Measurements from ENCODE around the gene SPRR2G.
"Not testable (repeated sequence)": the region's sequence is repeated elsewhere in the genome, so short reads cannot be mapped to it uniquely, and the experiment has no call there.

Gene SPRR2G

DNA sequence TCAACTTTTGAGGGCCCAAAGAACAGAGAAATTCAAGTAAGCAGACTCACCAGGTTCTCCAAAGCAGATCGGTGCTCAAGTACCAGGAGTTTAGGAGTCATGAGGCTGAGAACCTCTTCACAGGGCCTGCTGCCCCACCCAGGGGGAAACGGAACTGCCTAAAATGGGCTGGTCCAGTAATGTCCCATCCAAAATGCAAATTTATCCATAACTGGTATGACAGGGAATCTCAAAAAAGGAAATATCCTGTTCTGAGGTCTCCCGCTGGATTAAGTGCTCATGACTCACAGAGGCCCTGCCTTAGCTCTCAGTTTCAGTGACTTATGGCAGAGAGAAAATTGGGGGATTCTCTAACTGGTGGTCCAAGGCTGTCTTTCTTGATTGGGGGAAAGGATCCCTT, 9.3 kb downstream of the SPRR2G start:
- Histone ChIP-seq H3K36me3 (ENCODE audit: control insufficient read depth, insufficient read depth, low read length) (no peaks in the 10 kb centered on the region), H3K9me3 (ENCODE audit: control insufficient read depth, insufficient read depth, low read length) (no peaks in the 10 kb centered on the region), H3K9ac (ENCODE audit: low read depth, low read length) (no peak overlapping the region), H3K27me3 (ENCODE audit: control insufficient read depth, insufficient read depth, low read length) (no peaks in the 10 kb centered on the region), H3K4me1 (ENCODE audit: control insufficient read depth, insufficient read depth, low read length) (no peaks in the 10 kb centered on the region), H3K4me3 (ENCODE audit: low read depth, low read length) (no peak overlapping the region)

DNA sequence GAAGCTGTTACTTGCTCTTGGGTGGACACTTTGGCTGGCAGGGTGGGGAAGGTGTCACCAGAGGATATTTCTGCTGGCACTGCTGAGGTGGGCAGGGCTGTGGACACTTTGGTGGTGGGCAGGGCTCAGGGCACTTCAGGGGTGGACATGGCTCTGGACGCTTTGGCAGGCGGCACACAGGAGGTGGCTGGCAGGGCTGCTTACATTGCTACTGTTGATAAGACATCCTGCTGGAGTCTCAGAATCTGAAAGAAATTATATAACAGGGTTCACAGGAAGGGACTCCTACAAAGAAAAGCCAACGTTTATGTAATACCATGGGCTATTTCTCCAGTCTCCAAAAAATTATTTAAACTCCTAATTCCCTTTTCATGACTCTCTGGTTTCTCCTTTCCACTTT, 10.2 kb downstream of the SPRR2G start:
- no peak overlapping the region for H3K9ac ChIP-seq (ENCODE audit: low read depth, low read length)
- H3K36me3 ChIP-seq (ENCODE audit: control insufficient read depth, insufficient read depth, low read length), result no peaks in the 10 kb centered on the region
- H3K4me3 ChIP-seq (ENCODE audit: low read depth, low read length), result no peak overlapping the region
- H3K9me3 ChIP-seq (ENCODE audit: control insufficient read depth, insufficient read depth, low read length), result no peaks in the 10 kb centered on the region
- H3K27me3 ChIP-seq (ENCODE audit: control insufficient read depth, insufficient read depth, low read length), result no peaks in the 10 kb centered on the region
- H3K4me1 ChIP-seq (ENCODE audit: control insufficient read depth, insufficient read depth, low read length), result no peaks in the 10 kb centered on the region

DNA sequence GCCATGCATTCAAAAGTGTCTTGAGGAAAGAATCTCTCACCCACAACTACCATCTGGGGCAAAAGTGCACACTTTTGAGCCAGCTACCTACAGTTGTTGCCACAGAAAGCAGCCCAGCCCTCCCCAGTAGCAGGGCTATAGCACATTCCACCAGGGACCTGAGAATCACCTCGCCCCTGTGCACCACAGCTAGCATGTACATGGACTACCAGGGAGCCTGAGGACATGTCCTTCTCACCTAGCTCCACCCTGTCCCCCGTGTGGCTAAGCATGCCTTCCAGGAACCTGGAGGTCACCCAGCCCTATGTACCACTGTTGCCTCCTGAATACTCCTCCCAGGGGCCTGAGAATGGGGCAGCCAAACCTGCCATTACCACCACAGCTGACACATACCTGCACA, 16.9 kb downstream of the SPRR2G start:
- Histone ChIP-seq H3K4me3 (ENCODE audit: low read depth, low read length) (no peak overlapping the region), H3K4me1 (ENCODE audit: control insufficient read depth, insufficient read depth, low read length) (no peaks in the 10 kb centered on the region), H3K36me3 (ENCODE audit: control insufficient read depth, insufficient read depth, low read length) (no peaks in the 10 kb centered on the region), H3K27me3 (ENCODE audit: control insufficient read depth, insufficient read depth, low read length) (no peaks in the 10 kb centered on the region), H3K9ac (ENCODE audit: low read depth, low read length) (no peak overlapping the region), H3K9me3 (ENCODE audit: control insufficient read depth, insufficient read depth, low read length) (no peaks in the 10 kb centered on the region)

DNA sequence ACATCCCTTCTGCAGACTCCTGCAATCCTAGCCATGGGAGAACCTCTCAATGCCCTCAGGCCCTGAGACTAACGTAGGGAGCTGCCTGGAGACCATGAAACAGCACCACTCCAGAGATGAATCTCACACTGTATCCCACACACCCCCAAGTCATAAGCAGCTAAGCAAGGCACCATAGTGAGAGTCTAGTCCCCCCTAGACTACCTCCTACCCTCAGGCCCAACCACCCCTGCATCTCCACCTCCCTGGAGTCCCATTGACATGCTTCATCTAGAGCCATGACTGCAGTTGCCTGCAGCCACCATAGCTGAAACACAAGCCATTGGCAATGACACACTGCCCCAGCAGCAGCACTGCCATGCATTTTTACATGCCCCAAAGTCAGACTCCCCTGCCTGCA, 17.4 kb downstream of the SPRR2G start:
- no peaks in the 10 kb centered on the region for H3K4me1 ChIP-seq (ENCODE audit: control insufficient read depth, insufficient read depth, low read length)
- H3K9ac ChIP-seq (ENCODE audit: low read depth, low read length), result no peak overlapping the region
- no peaks in the 10 kb centered on the region for H3K36me3 ChIP-seq (ENCODE audit: control insufficient read depth, insufficient read depth, low read length)
- H3K27me3 ChIP-seq (ENCODE audit: control insufficient read depth, insufficient read depth, low read length), result no peaks in the 10 kb centered on the region
- H3K9me3 ChIP-seq (ENCODE audit: control insufficient read depth, insufficient read depth, low read length), result no peaks in the 10 kb centered on the region
- no peak overlapping the region for H3K4me3 ChIP-seq (ENCODE audit: low read depth, low read length)

DNA sequence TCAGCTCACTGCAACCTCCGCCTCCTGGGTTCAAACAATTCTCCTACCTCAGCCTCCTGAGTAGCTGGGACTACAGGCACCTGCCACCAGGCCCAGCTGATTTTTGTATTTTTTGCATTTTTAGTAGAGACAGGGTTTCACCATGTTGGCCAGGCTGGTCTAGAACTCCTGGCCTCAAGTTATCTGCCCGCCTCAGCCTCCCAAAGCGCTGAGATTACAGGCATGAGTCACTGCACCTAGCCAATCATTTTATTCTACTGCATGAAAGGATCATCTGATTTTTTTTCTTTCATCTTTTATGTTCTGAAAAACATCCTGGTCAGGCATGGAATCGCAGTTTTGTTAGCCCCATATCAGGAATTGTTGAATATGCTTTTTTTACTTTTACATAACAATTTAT, 22.0 kb downstream of the SPRR2G start:
- H3K9ac ChIP-seq (ENCODE audit: low read depth, low read length); H3K4me3 ChIP-seq (ENCODE audit: low read depth, low read length); H3K27me3 ChIP-seq (ENCODE audit: control insufficient read depth, insufficient read depth, low read length); H3K9me3 ChIP-seq (ENCODE audit: control insufficient read depth, insufficient read depth, low read length); H3K4me1 ChIP-seq (ENCODE audit: control insufficient read depth, insufficient read depth, low read length); H3K36me3 ChIP-seq (ENCODE audit: control insufficient read depth, insufficient read depth, low read length): not testable (repeated sequence)

DNA sequence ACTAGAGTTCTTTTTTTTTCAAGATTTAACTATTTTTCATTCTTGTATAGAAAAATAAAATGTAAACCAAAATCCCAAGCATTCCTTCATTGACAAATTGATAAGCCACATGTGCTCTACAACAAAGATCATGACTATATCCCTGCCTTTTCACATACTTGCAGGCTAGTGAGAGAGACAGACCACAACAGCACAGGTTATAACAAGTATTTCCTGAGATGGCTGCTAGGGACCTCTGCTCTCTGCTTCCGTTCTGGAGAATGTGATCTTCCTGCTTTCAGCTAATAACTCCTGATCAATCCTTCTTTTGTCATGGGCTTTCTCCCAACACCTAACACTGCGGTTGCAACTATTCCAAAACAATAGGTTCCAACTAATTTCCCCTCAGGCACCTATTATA, 23.4 kb downstream of the SPRR2G start:
- Histone ChIP-seq H3K9me3 (ENCODE audit: control insufficient read depth, insufficient read depth, low read length) (no peaks in the 10 kb centered on the region), H3K36me3 (ENCODE audit: control insufficient read depth, insufficient read depth, low read length) (no peaks in the 10 kb centered on the region), H3K4me3 (ENCODE audit: low read depth, low read length) (no peak overlapping the region), H3K27me3 (ENCODE audit: control insufficient read depth, insufficient read depth, low read length) (no peaks in the 10 kb centered on the region), H3K9ac (ENCODE audit: low read depth, low read length) (no peak overlapping the region), H3K4me1 (ENCODE audit: control insufficient read depth, insufficient read depth, low read length) (peaks cover 3% of the 10 kb centered on the region)

DNA sequence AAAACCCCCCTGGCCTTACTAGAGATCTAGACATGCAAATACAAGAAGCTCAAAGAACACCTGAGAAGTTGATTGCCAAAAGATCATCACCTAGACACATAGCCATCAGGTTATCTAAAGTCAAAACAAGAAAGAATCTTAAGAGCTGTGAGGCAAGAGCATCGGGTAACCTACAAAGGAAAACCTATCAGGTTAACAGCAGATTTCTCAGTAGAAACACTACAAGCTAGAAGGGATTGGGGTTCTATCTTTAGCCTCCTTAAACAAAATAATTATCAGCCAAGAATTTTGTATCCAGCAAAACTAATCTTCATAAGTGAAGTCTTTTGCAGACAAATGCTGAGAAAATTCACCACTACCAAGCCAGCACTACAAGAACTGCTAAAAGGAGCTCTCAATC, 25.2 kb downstream of the SPRR2G start:
- Histone ChIP-seq H3K9ac (ENCODE audit: low read depth, low read length) (no peak overlapping the region), H3K4me1 (ENCODE audit: control insufficient read depth, insufficient read depth, low read length) (peaks cover 3% of the 10 kb centered on the region), H3K9me3 (ENCODE audit: control insufficient read depth, insufficient read depth, low read length) (no peaks in the 10 kb centered on the region), H3K27me3 (ENCODE audit: control insufficient read depth, insufficient read depth, low read length) (no peaks in the 10 kb centered on the region), H3K36me3 (ENCODE audit: control insufficient read depth, insufficient read depth, low read length) (no peaks in the 10 kb centered on the region), H3K4me3 (ENCODE audit: low read depth, low read length) (no peak overlapping the region)

DNA sequence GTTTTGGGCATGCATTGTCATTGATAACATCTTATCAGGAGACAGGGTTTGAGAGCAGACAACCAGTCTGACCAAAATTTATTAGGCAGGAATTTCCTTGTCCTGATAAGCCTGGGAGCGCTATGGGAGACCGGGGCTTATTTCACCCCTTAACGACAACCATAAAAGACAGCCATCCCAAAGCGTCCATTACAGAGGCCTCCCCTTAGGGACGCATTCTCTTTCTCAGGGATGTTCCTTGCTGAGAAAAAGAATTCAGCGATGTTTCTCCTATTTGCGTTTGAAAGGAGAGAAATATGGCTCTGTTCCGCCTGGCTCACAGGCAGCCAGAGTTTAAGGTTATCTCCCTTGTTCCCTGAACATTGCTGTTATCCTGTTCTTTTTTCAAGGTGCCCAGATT, 26.9 kb downstream of the SPRR2G start:
- not testable (repeated sequence) for H3K4me3 ChIP-seq (ENCODE audit: low read depth, low read length)

DNA sequence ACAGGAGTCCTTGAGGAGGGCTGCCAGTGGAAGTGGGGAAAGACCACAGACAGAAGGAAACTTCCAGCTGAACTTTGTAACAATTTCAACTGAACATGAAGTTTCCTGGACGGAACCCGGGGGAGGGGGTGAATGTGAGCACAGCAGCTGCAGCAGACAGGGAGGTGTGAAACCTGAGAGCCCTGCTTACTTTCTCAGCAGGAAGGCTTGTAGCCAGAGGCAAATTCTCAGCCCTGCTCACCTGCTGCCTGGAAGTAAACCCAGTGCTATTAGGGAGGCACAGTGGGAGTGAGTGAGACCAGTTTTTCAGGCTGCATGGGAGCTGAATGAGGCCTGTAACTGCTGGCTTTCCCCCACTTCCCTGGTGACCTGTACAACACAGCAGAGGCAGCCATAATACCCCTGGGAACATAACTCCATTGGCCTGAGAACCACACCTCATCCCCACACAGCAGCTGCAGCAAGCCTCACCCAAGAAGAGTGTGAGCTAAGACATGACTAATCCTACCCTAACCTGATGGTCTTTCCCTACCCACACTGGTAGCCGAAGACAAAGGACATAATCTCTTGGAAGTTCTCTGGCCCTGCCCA, 27.8 kb downstream of the SPRR2G start:
- Histone ChIP-seq H3K36me3 (ENCODE audit: control insufficient read depth, insufficient read depth, low read length) (no peaks in the 10 kb centered on the region), H3K27me3 (ENCODE audit: control insufficient read depth, insufficient read depth, low read length) (no peaks in the 10 kb centered on the region), H3K9ac (ENCODE audit: low read depth, low read length) (no peak overlapping the region), H3K9me3 (ENCODE audit: control insufficient read depth, insufficient read depth, low read length) (no peaks in the 10 kb centered on the region), H3K4me3 (ENCODE audit: low read depth, low read length) (peak overlapping the region; percentile 4), H3K4me1 (ENCODE audit: control insufficient read depth, insufficient read depth, low read length) (peaks cover 3% of the 10 kb centered on the region)

More for the DNA sequence above, 26.9 kb downstream of the SPRR2G start:
- H3K4me1 ChIP-seq (ENCODE audit: control insufficient read depth, insufficient read depth, low read length); H3K9ac ChIP-seq (ENCODE audit: low read depth, low read length); H3K36me3 ChIP-seq (ENCODE audit: control insufficient read depth, insufficient read depth, low read length); H3K9me3 ChIP-seq (ENCODE audit: control insufficient read depth, insufficient read depth, low read length); H3K27me3 ChIP-seq (ENCODE audit: control insufficient read depth, insufficient read depth, low read length): not testable (repeated sequence)

DNA sequence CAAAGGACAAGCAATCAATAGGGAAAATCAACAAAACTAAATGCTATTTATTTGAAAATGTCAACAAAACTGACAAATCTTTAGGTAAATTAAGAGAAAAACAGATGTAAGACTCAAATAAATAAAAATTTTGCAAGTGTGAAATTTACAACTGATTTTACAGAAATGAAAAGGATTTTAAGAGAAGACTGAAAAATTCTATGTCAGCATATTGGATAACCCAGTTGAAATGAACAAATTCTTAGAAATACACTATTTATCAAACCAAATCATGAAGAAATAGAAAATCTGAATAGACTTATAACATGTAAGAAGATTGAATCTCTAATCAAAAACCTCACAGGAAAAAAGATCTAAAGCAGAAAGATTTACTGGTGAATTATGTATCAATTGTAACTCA, 29.7 kb downstream of the SPRR2G start:
- no peak overlapping the region for H3K9ac ChIP-seq (ENCODE audit: low read depth, low read length)

DNA sequence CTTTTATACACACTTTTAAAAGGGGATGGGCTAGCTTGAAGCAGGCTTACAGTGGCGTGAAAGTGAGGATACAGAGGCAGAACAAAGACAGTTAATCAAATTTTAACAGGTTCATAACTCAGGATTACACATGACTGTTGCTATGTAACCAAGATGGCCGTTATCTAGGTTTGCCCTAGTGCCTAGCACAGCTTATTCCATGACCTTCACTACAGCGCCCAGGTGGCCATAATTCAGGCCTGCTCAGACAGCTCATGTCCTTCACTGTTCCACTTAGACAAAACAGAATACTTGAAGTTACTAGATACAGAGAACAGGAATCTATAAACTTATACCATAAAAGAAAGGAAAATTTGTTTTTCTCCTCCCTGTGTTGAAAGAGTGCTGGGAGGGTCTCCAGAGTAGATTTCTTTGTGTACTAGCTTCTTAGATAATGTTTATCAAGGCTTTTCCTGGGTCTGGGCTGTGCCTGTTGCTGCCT, 31.2 kb downstream of the SPRR2G start:
- no peaks in the 10 kb centered on the region for H3K36me3 ChIP-seq (ENCODE audit: control insufficient read depth, insufficient read depth, low read length)
- H3K9me3 ChIP-seq (ENCODE audit: control insufficient read depth, insufficient read depth, low read length), result no peaks in the 10 kb centered on the region
- no peak overlapping the region for H3K4me3 ChIP-seq (ENCODE audit: low read depth, low read length)
- H3K27me3 ChIP-seq (ENCODE audit: control insufficient read depth, insufficient read depth, low read length), result no peaks in the 10 kb centered on the region
- H3K4me1 ChIP-seq (ENCODE audit: control insufficient read depth, insufficient read depth, low read length), result peaks cover 3% of the 10 kb centered on the region
- H3K9ac ChIP-seq (ENCODE audit: low read depth, low read length), result no peak overlapping the region

More for the DNA sequence above, 29.7 kb downstream of the SPRR2G start:
- Histone ChIP-seq H3K4me1 (ENCODE audit: control insufficient read depth, insufficient read depth, low read length) (peaks cover 3% of the 10 kb centered on the region), H3K9me3 (ENCODE audit: control insufficient read depth, insufficient read depth, low read length) (no peaks in the 10 kb centered on the region), H3K27me3 (ENCODE audit: control insufficient read depth, insufficient read depth, low read length) (no peaks in the 10 kb centered on the region), H3K4me3 (ENCODE audit: low read depth, low read length) (no peak overlapping the region), H3K36me3 (ENCODE audit: control insufficient read depth, insufficient read depth, low read length) (no peaks in the 10 kb centered on the region)

DNA sequence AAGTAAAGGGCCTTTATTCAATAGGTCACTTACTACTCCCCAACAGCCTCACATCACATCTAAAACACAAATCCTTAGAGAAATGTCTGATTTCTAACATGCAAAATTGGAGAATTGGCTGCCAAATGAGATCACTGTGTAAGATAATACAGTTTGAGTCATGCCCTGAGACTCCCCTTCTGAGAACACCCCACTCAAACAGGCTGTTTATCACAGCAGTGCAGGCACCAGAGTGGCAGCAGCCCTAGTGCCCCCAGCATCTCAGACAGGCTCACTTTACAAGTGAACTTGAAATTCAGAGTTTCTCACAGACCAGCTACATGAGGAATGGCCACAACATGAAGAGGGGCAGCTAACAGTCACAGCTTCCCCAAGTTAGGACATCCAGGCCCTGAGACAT, 35.4 kb downstream of the SPRR2G start:
- not testable (repeated sequence) for H3K9me3 ChIP-seq (ENCODE audit: control insufficient read depth, insufficient read depth, low read length); H3K9ac ChIP-seq (ENCODE audit: low read depth, low read length); H3K36me3 ChIP-seq (ENCODE audit: control insufficient read depth, insufficient read depth, low read length); H3K27me3 ChIP-seq (ENCODE audit: control insufficient read depth, insufficient read depth, low read length); H3K4me3 ChIP-seq (ENCODE audit: low read depth, low read length); H3K4me1 ChIP-seq (ENCODE audit: control insufficient read depth, insufficient read depth, low read length)
